ENCODE measurements around the gene APCDD1L.

DNA sequence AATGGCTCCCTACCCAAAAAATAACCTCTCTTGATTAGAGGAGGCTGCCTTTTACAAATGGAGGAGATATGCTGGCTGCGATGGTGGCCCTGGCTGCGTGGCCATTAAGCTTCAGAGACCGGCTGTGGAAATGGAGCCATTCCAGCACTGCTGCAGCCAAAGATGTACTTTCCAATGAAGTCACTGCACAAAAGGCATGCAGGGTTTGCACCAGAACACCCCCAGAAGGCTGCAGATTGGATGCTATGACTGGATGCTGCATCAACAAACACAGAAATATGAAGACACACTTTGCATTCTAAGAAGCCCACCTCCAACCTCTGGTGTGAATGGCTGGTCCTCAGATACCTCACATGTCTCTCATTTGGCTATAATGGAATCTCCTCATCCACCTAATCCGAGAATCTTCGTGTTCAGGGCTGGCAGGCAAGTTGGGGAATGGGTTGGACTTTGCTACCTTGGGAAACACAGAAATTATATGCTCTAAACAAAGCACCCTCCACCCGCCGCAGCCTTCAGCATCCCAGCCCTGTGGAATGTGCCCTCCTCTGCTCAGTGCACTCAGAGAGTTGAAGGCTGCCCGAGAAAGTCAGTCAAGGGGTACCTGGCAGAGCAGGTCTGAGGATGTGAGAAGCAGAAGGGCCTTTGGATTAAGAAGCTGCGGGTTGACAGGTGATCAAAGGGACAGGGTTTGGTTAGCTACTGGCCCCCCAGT, 35.3 kb downstream of the APCDD1L start:
- TF ChIP-seq ELF4 (IDR thresholded peaks at IDR 0.05) = no peak
- no peak for TF ChIP-seq LEF1 (IDR thresholded peaks at IDR 0.05; ENCODE audit: borderline replicate concordance)
- TF ChIP-seq L3MBTL2 (conservative IDR thresholded peaks at IDR 0.05) = no peak
- TF ChIP-seq SP1 (IDR thresholded peaks at IDR 0.05) = no peak
- TF ChIP-seq TARDBP (IDR thresholded peaks at IDR 0.05) = no peak
- TF ChIP-seq FOXA1 (IDR thresholded peaks at IDR 0.05) = no peak
- TF ChIP-seq FOXM1 (IDR thresholded peaks at IDR 0.05; ENCODE audit: borderline replicate concordance) = no peak
- TF ChIP-seq BHLHE40 (IDR thresholded peaks at IDR 0.05; ENCODE audit: borderline replicate concordance) = no peak
- no peak for TF ChIP-seq SUZ12 (IDR thresholded peaks at IDR 0.05)
- no peak for TF ChIP-seq ARNT (IDR thresholded peaks at IDR 0.05)
- TF ChIP-seq FOXK2 (IDR thresholded peaks at IDR 0.05) = no peak
- TF ChIP-seq ZNF384 (IDR thresholded peaks at IDR 0.05) = no peak
- TF ChIP-seq, protein P1, sequence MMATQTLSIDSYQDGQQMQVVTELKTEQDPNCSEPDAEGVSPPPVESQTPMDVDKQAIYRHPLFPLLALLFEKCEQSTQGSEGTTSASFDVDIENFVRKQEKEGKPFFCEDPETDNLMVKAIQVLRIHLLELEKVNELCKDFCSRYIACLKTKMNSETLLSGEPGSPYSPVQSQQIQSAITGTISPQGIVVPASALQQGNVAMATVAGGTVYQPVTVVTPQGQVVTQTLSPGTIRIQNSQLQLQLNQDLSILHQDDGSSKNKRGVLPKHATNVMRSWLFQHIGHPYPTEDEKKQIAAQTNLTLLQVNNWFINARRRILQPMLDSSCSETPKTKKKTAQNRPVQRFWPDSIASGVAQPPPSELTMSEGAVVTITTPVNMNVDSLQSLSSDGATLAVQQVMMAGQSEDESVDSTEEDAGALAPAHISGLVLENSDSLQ (IDR thresholded peaks at IDR 0.05) = no peak
- TF ChIP-seq HDGF (IDR thresholded peaks at IDR 0.05; ENCODE audit: borderline replicate concordance) = no peak
